HAP-1 (cell line): ENCODE measurements around the gene EXO1.

Source experiments
- DNase-seq, 2 experiments: peaks; one replicate each; pipeline ENCODE4 v3.0.0-alpha.2; 2016 to 2020; ENCODE audit warnings: low spot score in 2 of 2
- H3K27me3 ChIP-seq: fragments of 250-450 bp; sonication (Bioruptor Pico); 2 replicates; pipeline ENCODE4 v1.5.1; 2020; ENCODE audit warnings: low read depth, mild to moderate bottlenecking, moderate library complexity
- H3K36me3 ChIP-seq: fragments of 250-450 bp; sonication (Bioruptor Pico); replicated peaks from 2 replicates; pipeline ENCODE4 v1.5.1; 2020; ENCODE audit warnings: mild to moderate bottlenecking
- H3K4me1 ChIP-seq: fragments of 250-450 bp; sonication (Bioruptor Pico); 2 replicates; pipeline ENCODE4 v1.5.1; 2020; ENCODE audit warnings: mild to moderate bottlenecking
- H3K4me3 ChIP-seq: fragments of 250-450 bp; sonication (Bioruptor Pico); 2 replicates; pipeline ENCODE4 v1.5.1; 2020; ENCODE audit warnings: mild to moderate bottlenecking, moderate library complexity
- H3K9me3 ChIP-seq: fragments of 250-450 bp; sonication (Bioruptor Pico); 2 replicates; pipeline ENCODE4 v1.5.1; 2020; ENCODE audit warnings: mild to moderate bottlenecking, moderate library complexity
- in situ Hi-C: fragments of 300-500 bp; cut with MboI; formaldehyde crosslinking; loops from 3 replicates; pipeline ENCODE4 v1.14.3; 2020; ENCODE audit warnings: low sequenced_read_pairs, inconsistent platforms, mixed read lengths

Gene EXO1

GRCh38 chr1:241926141-241926540, 78.1 kb downstream of the EXO1 start:
- Histone ChIP-seq H3K4me3 (no peak overlapping the region), H3K9me3 (no peaks in the 10 kb centered on the region), H3K27me3 (no peaks in the 10 kb centered on the region), H3K4me1 (no peaks in the 10 kb centered on the region), H3K36me3 (no peaks in the 10 kb centered on the region)
- no peak for DNase-seq
- in situ Hi-C loops = no loop called here

- Histone ChIP-seq H3K9me3 (no peaks in the 10 kb centered on the region), H3K4me1 (no peaks in the 10 kb centered on the region), H3K36me3 (no peaks in the 10 kb centered on the region), H3K4me3 (no peak overlapping the region), H3K27me3 (no peaks in the 10 kb centered on the region)
- no peak for DNase-seq
- in situ Hi-C loops = no loop called here
Measured at GRCh38 chr1:241927321-241927720, 79.3 kb downstream of the EXO1 start.

GRCh38 chr1:241932845-241933244, 84.8 kb downstream of the EXO1 start:
- Histone ChIP-seq H3K4me1 (no peaks in the 10 kb centered on the region), H3K36me3 (no peaks in the 10 kb centered on the region), H3K4me3 (no peak overlapping the region), H3K27me3 (no peaks in the 10 kb centered on the region), H3K9me3 (no peaks in the 10 kb centered on the region)
- in situ Hi-C loops = no loop called here
- DNase-seq = no peak

GRCh38 chr1:241934201-241934848, 86.3 kb downstream of the EXO1 start:
- Histone ChIP-seq H3K4me3 (no peak overlapping the region), H3K4me1 (no peaks in the 10 kb centered on the region), H3K36me3 (no peaks in the 10 kb centered on the region), H3K27me3 (no peaks in the 10 kb centered on the region), H3K9me3 (no peaks in the 10 kb centered on the region)
- in situ Hi-C loops = no loop called here
- peak in 1 of 2 experiments; percentile 51 for DNase-seq

- H3K27me3 ChIP-seq = no peaks in the 10 kb centered on the region
Measured at GRCh38 chr1:241934866-241935265, 86.9 kb downstream of the EXO1 start.

More at GRCh38 chr1:241934866-241935265, 86.9 kb downstream of the EXO1 start:
- Histone ChIP-seq H3K4me3 (no peak overlapping the region), H3K4me1 (no peaks in the 10 kb centered on the region), H3K36me3 (no peaks in the 10 kb centered on the region), H3K9me3 (no peaks in the 10 kb centered on the region)
- no peak for DNase-seq
- in situ Hi-C loops = no loop called here
